Neural progenitor cell (in vitro differentiated cells): Measurements from ENCODE around the gene FLRT2.

Experiments used
- EZH2 ChIP-seq: fragments of 200-600 bp; sonication (generic); IDR thresholded peaks from 2 replicates; pipeline ENCODE4 v1.6.1; 2017; ENCODE audit warnings: antibody characterized with exemption, mild to moderate bottlenecking, moderate library complexity
- TF ChIP-seq, protein P1 (sequence below): fragments of 200-600 bp; sonication (generic); IDR thresholded peaks from 2 replicates; pipeline ENCODE4 v1.5.1; 2017; ENCODE audit warnings: antibody characterized with exemption, mild to moderate bottlenecking

DNA sequence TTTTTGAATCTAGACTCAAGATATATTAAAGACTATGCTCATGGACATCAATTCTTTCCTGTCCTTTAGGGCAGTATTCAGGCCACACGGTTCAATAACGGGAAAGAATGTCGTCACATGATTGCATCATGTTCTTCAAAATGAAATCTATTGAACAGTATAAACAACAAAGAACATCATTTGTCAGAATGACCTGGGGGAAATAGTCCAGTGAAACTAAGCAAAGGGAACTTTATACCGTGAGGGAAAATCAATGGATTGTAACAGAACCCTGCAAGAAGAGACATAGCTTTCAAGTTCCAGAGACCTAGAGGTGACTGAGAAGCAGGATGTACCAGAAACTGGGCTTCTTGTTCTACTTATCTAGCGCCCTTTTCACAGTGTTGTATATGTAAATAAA is 32.7 kb downstream of the FLRT2 start:
- TF ChIP-seq, protein P1, sequence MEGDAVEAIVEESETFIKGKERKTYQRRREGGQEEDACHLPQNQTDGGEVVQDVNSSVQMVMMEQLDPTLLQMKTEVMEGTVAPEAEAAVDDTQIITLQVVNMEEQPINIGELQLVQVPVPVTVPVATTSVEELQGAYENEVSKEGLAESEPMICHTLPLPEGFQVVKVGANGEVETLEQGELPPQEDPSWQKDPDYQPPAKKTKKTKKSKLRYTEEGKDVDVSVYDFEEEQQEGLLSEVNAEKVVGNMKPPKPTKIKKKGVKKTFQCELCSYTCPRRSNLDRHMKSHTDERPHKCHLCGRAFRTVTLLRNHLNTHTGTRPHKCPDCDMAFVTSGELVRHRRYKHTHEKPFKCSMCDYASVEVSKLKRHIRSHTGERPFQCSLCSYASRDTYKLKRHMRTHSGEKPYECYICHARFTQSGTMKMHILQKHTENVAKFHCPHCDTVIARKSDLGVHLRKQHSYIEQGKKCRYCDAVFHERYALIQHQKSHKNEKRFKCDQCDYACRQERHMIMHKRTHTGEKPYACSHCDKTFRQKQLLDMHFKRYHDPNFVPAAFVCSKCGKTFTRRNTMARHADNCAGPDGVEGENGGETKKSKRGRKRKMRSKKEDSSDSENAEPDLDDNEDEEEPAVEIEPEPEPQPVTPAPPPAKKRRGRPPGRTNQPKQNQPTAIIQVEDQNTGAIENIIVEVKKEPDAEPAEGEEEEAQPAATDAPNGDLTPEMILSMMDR, result no peak
- no peak for TF ChIP-seq EZH2
